Measurements from ENCODE around the gene PPP1R2.

PPP1R2 gene

DNA sequence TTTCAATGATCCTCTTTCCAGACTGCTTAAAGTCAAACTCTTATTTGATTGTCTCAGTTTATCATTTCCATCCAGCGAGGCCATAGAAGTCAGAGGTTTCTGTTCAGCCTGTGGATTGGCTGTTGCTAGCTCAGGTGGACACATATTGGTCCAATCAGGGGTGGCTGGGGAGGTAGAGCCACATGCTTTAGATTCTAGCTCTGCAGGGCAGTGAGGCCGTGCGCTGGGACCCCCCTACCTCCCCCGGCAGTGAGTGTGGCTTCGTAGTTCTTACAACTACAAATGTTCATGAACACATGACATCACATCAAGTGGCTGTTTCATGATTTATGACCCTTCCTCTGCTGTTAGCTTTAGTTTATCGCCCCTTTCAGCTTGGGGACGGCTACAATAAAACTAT lies 22.6 kb upstream of the PPP1R2 start:
- DNase-seq: no peak

DNA sequence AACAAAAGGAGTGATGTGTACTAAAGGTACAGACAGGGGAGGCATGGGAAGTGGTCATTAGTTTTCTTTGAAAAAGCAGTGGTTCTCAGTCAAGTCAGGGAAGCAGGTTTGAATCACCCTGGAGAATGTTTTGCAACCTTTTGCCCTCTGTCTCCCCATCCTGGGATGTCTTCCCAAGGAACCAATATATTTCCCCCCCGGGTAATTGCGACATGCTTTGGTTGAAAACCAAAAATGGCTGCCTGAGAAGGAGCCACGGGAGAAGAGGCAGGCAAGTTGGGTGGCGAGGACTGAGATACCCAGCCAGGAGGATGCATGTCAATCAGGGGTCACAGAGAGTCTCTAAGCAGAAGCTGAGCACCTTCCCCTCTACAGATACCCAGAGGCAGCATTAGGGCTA lies 20.2 kb upstream of the PPP1R2 start:
- no peak for DNase-seq

DNA sequence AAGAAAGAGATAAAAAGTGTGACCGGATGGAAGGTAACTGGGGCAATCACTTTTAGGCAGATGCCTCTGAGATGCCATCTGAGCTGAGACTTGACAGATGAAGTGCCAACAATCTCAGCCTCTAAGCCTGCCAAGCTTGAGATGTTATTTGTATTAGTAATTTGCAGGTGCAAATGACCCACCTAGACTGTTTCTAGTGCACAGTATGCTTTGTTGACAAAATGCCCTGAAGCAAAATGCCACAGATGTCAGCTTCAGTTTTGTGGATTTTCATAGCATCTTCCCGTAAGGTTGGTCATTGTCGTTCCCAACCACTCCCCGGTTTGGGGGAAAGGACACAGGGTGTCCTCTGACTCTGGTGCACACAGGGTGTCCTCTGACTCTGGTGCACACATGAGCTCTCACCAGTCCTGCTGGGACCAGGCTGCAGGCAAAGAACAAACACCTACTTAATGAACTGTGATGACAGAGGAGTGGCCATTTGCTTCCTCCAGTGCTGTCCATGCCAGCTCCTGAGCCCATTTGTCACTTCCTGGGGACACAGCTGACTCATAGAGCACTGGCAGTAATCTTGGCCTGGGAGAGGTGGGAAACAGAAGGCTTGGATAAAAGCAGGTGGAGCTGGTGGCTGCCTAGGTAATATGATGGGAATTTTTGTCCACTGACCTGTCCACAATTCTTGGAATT lies 16.7 kb upstream of the PPP1R2 start:
- no peak for DNase-seq

DNA sequence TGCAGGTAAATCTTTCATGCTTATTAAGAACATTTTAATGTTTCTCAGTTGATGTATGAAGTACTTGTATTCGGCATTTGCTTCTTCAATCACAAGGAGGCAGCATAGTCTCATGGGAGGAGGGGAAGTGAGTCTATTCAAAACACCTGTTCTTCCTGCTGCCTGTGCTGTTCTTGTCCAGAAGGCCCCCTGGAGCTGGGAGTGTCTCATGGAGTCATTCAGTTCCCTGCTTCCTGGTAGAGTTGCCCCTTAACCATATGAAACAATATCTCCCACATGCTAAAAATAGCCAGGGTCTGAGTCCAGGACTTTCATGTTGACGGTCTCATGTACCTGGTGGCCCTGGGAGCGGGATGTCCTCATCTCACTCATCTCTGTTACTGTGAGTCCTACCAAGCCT lies 15.5 kb upstream of the PPP1R2 start:
- DNase-seq: no peak

DNA sequence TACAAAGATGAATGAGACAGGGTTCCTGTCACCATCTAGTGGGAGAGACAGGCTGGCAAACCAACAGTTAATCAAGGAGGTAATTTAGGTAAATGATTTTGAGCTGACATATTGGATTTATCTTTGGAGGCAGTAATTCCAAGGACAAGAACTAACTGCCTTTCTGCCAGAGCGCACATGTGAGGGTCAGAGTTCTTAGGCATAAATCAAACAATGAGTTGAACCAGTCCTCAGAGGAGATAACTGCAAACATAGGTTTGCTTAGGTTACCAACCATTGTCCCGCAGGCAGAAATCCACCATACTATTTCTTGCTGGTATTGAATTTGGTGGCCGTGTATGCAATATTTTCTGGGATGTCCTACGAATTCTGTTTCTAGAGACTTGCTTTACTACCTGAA lies 14.2 kb upstream of the PPP1R2 start:
- no peak for DNase-seq

DNA sequence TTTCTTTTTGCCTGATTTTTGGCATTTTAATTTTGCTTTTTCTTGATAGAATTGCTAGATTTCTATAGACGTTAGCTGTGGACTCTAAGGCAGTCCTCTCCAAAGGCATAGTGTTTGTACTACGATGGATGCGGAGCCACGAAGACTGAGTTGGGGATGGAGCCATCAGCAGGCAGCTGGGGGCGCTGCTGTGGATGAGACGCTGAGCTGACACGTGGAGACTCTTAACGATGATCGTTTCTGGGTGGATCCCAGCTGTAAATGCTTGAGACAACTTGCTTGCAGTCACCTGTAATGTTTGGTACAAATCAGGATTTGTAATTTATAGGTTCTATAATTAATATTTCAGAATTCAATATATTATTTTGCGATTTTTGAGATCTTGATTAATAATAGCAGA lies 13.3 kb upstream of the PPP1R2 start:
- no peak for DNase-seq

DNA sequence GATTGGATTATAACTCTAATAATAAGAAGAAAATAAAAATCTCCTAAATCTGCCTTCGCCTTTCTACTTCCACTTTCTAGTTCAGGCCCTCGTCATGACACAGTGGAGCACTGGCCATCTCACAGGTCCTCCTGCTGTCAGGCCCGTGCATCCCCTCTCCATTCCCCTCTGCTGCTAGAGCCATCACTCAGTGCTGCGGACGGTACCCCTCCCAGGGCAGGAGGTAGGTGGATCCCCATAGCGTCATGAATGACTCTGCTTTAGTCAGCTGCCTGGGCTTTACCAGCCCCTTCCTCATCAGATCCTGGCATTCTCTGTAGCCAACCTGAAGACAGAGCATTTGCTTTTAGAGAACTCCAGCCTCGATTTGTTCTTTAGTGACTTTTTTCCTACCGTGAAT lies 12.0 kb upstream of the PPP1R2 start:
- DNase-seq: no peak

DNA sequence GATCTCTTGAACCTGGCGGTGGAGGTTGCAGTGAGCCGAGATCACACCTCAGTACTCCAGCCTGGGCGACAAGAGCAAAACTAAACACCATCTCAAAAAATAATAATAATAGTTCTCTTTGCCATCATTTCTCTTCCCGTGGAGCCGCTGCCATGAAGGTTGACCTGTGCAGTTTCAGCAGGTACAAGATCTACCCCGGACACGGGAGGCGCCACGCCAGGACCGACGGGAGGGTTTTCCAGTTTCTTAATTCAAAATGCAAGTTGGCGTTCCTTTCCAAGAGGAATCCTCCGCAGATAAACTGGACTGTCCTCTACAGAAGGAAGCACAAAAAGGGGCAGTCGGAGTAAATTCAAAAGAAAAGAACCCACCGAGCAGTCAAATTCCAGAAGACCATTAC lies 11.3 kb upstream of the PPP1R2 start:
- no peak for DNase-seq

DNA sequence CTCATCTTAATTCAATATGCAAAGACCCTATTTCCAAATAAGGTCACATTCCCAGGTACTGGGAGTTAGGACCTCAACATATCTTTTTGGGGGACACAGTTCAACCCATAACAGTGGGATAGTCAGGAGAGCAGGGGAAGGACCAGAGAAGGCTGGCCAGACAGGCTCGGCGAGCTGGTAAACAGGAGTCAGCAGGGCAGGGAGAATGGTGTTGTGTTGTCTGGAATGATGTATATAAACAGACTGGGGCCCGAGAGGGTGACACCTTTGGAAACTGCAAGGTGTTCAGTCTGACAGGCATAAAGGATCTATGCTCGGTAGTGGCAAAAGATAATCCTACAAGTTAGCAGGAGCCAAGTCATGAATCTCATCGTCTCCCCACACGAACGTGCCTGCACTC lies 10.1 kb upstream of the PPP1R2 start:
- DNase-seq: no peak

DNA sequence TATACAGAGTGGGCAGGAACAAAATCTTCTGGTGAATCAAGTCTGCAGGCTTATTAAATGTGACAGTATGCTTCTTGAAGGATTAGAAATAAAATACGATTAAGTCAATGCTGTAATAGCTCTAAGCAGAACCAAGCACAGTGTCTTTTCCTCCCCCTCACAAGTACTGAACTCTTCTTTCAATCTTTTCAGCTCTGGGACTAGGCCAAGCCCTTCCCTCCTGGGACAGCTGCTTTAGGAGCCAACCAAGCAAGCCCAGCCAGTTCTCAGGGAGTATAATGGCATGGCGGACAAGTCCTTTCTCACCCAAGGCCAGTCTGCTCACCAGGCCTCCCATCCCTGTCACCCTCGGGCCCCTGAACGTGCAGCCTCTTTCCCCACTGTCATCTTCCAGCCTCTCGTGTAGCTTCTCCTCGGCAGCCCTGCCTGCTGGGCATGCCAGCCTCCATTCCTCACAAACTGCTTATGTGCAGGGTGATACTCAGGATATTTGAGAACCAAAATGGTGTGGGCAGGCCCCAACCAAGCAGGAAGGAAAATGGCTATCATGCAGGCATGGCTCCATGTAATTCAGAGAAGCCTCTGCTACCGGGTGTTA lies 8.4 kb upstream of the PPP1R2 start:
- DNase-seq: no peak

DNA sequence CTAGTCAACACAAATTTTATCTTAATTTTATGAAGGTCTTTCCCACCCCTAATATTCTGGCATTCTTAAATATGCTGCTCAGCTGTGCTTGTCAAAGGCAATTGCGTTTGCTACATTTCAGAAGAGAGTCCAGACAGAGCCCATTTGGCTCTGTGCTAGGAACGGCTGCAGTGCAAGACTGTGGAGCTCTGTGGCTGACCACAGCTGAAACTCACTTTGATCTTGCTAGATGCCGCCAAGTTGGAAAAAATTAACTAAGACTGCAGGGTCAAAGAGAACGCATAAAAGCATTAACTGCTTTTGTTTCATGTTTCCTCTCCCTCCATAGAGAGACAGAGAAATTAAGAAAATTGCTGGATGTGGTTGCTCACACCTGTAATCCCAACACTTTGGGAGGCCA lies 7.6 kb upstream of the PPP1R2 start:
- no peak for DNase-seq

DNA sequence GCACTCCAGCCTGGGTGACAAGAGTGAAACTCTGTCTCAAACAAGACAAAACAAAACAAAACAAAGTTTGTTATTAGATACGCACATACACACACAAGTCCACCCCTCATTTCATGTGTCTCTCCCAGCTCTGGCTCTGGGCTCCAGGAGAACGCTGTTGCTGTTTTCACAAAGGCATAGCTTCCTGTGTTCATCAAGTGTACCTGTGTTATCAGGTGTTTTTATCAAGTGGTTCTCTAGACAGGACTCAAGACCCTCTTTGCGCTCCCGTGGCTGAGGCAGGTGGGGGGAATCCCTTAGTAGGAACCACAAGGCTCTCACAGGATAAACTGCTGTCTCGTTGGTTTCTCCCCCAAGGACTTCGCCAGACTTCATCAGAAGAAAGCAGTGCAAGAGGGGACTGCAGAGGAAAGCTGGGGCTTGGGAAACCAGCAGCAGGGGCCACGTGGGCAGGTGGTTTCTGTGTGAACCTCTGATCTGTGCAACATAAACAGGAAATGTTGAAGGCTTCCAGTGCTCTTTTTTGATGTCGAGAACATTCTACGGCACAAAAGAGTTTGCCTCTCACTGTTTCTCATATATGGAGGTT lies 6.9 kb upstream of the PPP1R2 start:
- peak; percentile 60 for DNase-seq

DNA sequence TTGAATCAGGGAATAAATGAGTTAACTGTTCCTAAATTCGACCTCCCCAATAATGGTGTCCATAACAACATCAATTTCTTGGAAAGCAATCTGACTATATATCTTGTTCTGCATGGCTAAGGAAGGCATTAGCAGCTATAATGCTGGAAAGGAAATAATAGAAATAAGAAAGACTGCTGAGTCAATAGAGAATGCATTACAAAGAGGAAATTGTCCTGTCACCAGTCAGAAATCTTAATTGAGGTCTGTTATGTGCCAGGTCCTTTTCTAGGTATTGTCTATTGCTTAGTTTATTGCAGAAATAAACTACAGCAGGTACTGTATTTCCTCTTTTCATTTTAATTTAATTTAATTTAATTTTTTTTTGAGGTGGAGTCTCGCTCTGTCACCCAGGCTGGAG lies 5.9 kb upstream of the PPP1R2 start:
- no peak for DNase-seq

DNA sequence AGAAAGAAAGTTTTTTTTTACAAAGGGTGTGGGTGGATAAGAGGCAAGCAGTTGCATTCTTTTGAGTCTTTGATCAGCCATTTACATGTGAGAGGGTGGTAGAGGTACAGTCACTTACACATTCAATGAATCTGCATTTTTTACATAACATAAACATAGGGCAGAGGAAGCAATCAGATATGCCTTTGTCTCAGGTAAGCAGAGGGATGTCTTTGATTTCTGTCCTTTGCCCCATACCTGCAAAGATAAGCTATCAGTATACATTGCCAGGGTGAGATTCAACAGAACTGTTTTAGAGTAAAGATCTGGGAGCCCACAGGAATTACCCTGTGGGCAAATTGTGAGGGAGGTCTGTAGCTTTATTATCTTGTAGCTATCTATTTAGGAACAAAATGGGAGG lies 5.4 kb upstream of the PPP1R2 start:
- no peak for DNase-seq

DNA sequence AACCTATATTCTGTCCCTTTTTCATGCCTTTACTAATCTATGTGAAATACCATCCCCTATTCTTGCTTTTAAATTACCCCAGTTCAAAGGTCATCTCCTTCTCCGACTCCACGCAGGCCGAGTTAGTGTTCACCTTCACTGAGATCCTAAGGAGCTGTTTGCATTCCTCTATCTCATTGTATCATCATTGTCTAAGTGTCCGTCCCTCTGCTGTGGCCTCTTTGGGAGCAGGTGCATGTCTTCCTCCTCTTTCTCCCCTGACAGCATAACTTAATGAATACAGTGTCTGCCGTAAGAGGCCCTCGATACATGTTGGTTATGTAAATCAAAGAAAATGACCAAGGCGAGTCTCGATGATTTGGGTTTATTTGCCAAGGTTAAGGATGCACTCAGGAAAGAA lies 4.9 kb upstream of the PPP1R2 start:
- no peak for DNase-seq

DNA sequence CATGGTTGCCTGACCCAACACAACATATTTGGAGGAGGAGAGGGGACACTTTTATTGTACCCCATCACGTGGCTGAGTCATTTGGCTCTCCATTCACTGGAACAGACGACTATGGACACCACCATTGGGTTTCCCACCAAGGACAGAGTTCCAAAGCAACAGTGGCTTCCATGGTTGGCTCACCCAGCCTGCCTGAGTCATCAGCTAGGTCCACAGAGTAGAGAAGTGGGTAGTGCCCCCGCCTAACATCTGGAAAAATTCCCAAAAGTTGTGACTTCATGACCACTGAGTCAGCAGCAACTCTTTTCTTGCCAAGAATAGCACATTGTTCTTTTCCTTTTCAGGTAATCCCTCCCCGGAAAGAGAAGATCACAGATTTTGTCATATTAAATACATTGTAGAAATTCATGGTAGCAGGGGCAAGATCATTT lies 3.0 kb upstream of the PPP1R2 start:
- DNase-seq: no peak

DNA sequence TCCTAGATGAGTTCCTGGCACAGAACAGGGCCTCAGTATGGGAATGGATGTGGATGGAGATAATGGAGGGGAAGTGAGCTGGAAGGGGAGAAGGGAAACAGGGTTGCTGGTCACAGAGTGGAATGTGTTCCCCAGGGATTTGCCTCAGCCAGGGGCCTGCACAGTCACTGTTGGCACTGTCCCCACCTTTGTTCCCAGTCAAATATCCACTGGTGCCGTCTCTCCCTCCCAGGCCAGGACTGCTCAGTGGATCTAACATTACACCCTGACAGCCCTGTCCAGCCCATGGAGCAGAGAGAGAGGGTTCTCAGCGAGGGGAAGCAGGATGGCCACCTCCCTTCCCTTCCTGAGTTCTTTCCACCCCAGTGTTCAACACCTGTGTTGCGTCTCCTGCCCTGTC lies 1.5 kb upstream of the PPP1R2 start:
- no peak for DNase-seq

DNA sequence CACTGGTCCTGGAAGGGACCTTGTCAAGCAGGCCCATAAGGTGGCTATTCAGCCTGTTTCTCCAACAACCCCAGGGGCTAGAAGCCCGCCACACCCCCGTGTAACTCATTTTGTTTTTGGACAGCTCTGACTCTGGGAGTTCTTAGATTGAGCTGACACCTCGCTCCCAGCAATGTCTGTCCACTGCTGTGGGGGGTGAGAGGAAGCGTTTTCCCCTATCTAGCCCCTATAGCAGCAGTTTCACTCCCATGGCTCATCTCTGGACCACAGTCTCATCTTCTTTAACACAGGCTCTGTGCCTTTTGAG lies 1.1 kb upstream of the PPP1R2 start:
- no peak for DNase-seq

DNA sequence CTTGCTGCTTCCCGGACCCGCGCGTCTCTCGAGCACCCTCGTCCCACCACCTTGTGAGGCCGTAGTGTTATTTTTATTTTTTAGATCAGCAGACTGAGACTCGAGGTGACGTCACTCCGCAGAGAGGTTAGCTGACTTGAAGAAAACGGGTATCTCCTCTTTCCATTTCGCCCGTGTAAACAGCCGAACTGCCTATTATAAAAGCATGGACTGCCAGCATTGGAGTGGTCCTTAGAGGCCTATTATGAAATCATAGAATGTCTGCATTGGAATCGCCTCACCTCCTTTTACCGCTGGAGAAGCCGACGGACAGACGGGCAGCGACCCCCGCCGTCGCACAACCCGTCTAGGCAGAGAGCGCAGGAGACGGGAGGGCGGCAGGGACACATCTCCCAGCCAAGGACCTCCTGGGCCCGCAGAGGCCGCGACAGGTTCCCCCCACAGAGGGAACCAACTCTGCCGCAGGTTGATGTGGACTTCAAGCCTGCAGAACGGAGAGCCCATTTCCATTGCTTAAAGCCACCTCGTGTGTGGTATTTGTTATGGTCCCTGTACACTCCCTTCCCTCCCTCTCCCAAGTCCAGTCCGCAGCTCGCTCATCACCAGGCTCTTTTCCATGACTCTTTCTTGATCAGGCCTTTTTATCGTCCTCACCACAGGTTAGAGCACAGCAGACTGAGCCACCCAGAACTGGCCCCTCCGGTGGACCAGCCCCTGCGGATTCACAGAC lies 540 bp upstream of the PPP1R2 start:
- DNase-seq: no peak

DNA sequence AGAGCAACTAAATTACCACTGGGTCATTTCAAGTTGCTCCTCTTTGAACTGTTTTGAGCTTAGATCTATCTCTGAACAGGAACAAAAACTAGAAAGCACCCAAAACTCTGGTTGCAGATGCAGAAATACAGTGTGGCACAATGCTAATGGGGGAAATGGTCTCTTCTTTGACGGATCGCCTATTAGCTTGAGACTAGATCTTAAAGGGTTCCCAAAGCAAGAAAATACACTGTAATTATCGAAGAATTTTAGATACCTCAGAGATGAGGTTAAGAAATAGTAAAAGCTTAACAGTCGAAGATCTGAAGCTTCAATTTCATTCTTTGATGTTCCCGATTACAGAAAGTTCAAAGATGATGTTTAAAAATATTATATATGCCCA lies 818 bp downstream of the PPP1R2 start:
- no peak for DNase-seq

DNA sequence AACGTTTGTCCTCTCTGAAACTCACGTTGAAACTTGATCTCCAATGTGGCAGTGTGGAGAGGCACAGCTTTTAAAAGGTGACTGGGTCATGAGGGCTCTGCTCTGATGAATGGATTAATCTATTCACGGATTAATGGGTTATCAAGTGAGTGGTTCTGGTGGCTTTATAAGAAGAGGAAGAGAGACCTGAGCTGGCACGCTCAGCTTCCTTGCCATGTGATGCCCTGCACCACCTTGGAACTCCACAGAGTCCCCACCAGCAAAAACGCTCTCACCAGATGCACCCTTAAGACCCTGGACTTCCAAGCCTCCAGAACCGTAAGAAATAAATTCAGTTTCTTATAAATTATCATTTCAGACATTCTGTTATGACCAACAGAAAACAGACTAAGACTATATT lies 2.6 kb downstream of the PPP1R2 start:
- DNase-seq: no peak

DNA sequence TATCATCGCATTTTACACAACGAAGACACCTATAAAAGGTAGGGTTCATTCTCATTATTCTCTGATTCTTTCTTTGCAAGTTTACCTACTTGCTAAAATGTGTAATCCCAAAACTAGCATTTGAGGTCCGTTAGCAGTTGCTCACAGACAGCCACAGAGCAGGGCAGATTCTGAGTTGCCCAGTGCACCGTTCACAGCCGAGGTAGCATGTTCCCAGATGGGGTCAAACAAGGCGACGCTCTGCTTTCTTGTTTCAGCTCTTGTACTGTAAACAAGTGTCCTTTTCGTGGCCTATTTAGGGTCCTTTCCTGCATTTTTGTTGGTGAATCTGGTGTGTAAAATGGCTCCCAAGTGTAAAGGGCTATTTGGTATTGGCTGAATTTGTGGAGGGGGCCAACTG lies 3.1 kb downstream of the PPP1R2 start:
- DNase-seq: no peak

DNA sequence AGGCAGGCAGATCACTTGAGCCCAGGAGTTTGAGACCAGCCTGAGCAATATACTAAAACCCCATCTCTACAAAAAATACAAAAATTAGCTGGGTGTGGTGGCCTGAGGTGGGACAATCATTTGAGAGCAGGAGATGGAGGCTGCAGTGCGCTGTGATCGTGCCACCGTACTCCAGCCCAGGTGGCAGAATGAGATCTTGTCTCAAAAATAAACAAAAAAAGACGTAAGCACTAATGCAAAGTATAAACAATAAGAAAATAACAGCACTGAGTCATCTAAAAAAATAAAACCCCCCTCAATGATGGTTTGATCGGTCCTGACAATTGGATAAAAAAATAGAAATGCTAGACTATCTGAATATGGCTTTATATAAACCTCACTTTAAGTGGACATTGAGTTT lies 3.6 kb downstream of the PPP1R2 start:
- no peak for DNase-seq

DNA sequence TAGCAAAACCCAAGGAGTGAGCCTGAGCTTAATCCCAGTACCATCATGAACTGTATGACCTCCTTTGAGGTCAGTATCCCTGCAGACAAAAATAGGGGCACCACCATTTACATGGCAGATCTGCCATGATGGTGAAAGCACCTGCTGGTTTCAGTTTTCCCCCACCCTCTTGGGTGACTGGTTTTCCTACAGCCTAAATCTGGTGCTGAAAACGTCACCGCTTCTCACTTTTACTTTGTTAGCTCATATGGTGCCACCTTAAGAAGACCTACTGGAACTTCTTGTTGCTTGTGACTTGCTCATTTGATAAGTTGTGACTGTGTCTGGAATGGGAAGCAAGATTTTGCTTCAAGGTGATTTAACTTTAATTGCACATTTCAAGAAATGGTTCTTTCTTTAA lies 5.1 kb downstream of the PPP1R2 start:
- DNase-seq: no peak

DNA sequence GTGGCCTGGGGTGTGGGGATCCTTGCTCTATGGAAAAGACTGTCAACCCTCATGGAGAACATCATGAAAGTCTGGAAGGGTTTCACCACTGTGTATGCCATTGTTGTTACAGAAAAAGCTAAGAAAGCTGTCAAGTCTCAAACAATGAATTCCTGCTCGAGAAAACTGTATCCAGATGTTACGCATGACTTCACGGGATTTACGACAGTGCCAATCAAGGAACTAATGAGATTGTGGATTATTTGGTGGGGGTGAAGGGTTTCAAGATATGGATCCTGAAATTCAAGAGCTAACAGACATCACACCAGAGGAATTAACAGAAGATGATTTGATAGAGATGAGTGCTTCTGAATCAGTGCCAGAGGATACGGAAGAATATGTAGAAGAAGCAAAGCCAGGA lies 7.8 kb downstream of the PPP1R2 start:
- no peak for DNase-seq
